ENCODE measurements around the gene PPP1R2B. TPM values are rescaled to one million over a fixed set of nuclear protein-coding genes. Genes with fewer than 3 reads are reported as not detected.

Gene PPP1R2B
- total and polyA plus RNA-seq, 2 of the 4 experiments (the other 2 are of a cell fraction), result not detected

- Histone ChIP-seq H3K36me3 (ENCODE audit: control insufficient read depth, insufficient read depth, low read length) (no peaks in the 10 kb centered on the region), H3K14ac (replicated peaks; ENCODE audit: low read depth, low read length) (no peak overlapping the region), H4K20me1 (ENCODE audit: insufficient read depth, low read length) (no peaks in the 10 kb centered on the region), H3K23ac (ENCODE audit: low read depth, low read length) (no peak overlapping the region), H3K4ac (ENCODE audit: low read depth, low read length) (no peak overlapping the region), H4K5ac (ENCODE audit: low read depth, low read length) (no peak overlapping the region), H2BK5ac (ENCODE audit: low read depth, low read length, poor library complexity, severe bottlenecking) (no peak overlapping the region), H3K27ac (ENCODE audit: insufficient read depth, low read length) (no peak overlapping the region), H3K27me3 (ENCODE audit: control insufficient read depth, insufficient read depth, low read length) (no peaks in the 10 kb centered on the region; the same call in 1 of the 2 replicates), H3K4me3 (ENCODE audit: insufficient read depth, low read depth, low read length) (no peak overlapping the region), H3K79me1 (ENCODE audit: low read depth in 1 of 2, low read length in 2 of 2) (no peaks in the 10 kb centered on the region), H4K8ac (ENCODE audit: low read depth in 2 of 2, low read length in 2 of 2) (no peak overlapping the region), H2AK5ac (ENCODE audit: low read depth, low read length) (no peak overlapping the region), H3K4me1 (ENCODE audit: control insufficient read depth, insufficient read depth, low read length) (no peaks in the 10 kb centered on the region), H3K4me2 (ENCODE audit: low read depth, low read length) (no peak overlapping the region), H2AK9ac (replicated peaks; ENCODE audit: low read depth, low read length, poor library complexity) (no peak overlapping the region), H2AFZ (replicated peaks; ENCODE audit: low read length, poor library complexity) (no peak overlapping the region), H2BK20ac (ENCODE audit: low read depth, low read length) (no peak overlapping the region), H3K56ac (ENCODE audit: extremely low read depth, insufficient read depth, low read length) (no peak overlapping the region), H3K9me3 (ENCODE audit: control insufficient read depth, insufficient read depth, low read length) (no peaks in the 10 kb centered on the region), H2BK15ac (ENCODE audit: low read depth, low read length) (no peak overlapping the region), H3K9ac (ENCODE audit: low read depth, low read length) (no peak overlapping the region), H4K91ac (ENCODE audit: insufficient read depth, low read depth, low read length) (no peak overlapping the region), H3K9me1 (ENCODE audit: insufficient read depth, low read length) (no peaks in the 10 kb centered on the region), H3K18ac (ENCODE audit: low read depth, low read length) (no peak overlapping the region), H2BK120ac (ENCODE audit: low read depth, low read length) (no peak overlapping the region)
- no peak for DNase-seq
- CTCF ChIA-PET, result no interaction called here
- intact Hi-C loops (cut with micrococcal nuclease), result no loop called here
- TF ChIP-seq RFX5 (IDR thresholded peaks at IDR 0.05; ENCODE audit: low read depth, low read length) (no peak), MAZ (IDR thresholded peaks at IDR 0.05; ENCODE audit: borderline replicate concordance, low read depth, low read length) (no peak), BHLHE40 (IDR thresholded peaks at IDR 0.05; ENCODE audit: low read depth, low read length) (no peak), POLR2A (IDR thresholded peaks at IDR 0.05; ENCODE audit: low read depth, low read length) (no peak), ELK1 (IDR thresholded peaks at IDR 0.05; ENCODE audit: borderline replicate concordance, low read depth, low read length) (no peak), NFE2L2 (IDR thresholded peaks at IDR 0.05; ENCODE audit: low read depth, low read length) (no peak), USF2 (IDR thresholded peaks at IDR 0.05; ENCODE audit: low read depth, low read length) (no peak), SMC3 (IDR thresholded peaks at IDR 0.05; ENCODE audit: low read depth, low read length) (no peak), RCOR1 (IDR thresholded peaks at IDR 0.05; ENCODE audit: insufficient replicate concordance, low read length) (no peak), RAD21 (IDR thresholded peaks at IDR 0.05; ENCODE audit: low read length) (no peak), MAFK (IDR thresholded peaks at IDR 0.05; ENCODE audit: low read depth, low read length) (no peak), CHD1 (IDR thresholded peaks at IDR 0.05; ENCODE audit: low read depth, low read length) (no peak), CTCF (conservative IDR thresholded peaks at IDR 0.05; ENCODE audit: low read depth, low read length) (no peak), FOS (IDR thresholded peaks at IDR 0.05; ENCODE audit: low read depth, low read length) (no peak), MXI1 (IDR thresholded peaks at IDR 0.05; ENCODE audit: borderline replicate concordance, low read depth, low read length) (no peak), CEBPB (IDR thresholded peaks at IDR 0.05; ENCODE audit: low read depth, low read length) (no peak)
- dilution Hi-C loops (cut with HindIII; ENCODE audit: low sequenced_read_pairs, unreplicated experiment), result no loop called here
- in situ Hi-C loops (cut with MboI; ENCODE audit: low sequenced_read_pairs), result no loop called here
- no peak for ATAC-seq (ENCODE audit: low read depth)
- POLR2A ChIA-PET (ENCODE audit: unreplicated experiment), result no interaction called here
- no TSS peak for BruUV-seq (replicated peaks)
- WGBS, 2 experiments (ENCODE audit: extremely low coverage in 2 of 2, insufficient read length in 1 of 2), result 46% methylated on average over 5 of the region's 6 CpGs; no CpG with 5 or more reads in 1 of the 2 experiments
Measured at GRCh38 chr5:156834916-156835315, 15.2 kb upstream of the PPP1R2B start.

Measured in IMR-90 (cell line).